ENCODE data around the gene HMG20B.

DNA sequence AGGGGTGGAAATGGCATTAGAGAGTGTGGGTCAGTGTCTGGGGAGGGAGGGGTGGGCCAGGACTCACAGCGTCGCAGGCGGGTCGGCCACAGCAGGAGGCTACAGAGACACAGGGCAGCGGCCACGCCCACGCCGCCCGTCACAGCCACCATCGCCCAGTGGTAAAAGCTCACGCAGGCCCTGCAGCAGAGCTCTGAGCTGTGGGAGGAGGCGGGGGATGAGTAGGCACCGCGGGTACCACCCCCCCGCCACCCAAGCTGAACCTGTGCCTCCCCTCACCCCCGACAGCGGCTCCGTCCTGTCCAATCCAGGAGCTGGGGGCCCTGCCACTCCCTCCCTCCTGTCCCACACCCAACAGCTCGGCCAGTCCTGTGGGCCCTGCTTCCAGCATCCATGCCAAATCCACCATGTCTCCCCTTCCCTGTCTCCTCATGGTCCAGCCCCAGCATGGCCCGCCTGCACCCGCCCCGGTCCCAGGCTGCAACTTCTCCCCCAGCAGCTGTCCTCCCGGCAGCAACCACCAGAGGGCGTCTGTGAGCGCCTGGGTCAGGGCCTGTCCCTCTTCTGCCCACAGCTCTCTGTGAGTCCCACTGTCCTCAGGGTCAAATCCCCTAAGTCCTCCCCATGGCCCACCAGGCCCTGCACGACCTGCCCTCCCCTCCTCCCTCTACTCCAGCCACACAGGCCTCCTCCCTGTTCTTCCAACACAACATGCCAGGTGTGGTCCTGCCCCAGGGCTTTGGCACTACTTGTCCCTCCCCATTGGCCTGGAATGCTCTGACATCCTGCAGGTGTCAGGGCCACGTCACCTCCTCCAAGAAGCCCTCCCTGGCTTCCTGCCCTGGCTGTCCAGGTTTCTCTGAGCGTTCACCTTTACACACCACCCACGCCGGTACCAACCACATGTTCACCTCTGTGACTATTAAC is 27.7 kb upstream of the HMG20B start:
- TF ChIP-seq POLR2A (IDR thresholded peaks at IDR 0.05; ENCODE audit: low read length) (no peak), GATA1 (IDR thresholded peaks at IDR 0.05; ENCODE audit: low read depth, low read length) (no peak)

Data from erythroblast (primary cell).